ENCODE measurements around the gene C3orf20. TPM values are rescaled to one million over a fixed set of nuclear protein-coding genes. Genes with fewer than 3 reads are reported as not detected.

The C3orf20 gene
- total and polyA plus RNA-seq, 9 of the 15 experiments (the other 6 are each of a cell fraction or from before 2014, with no cell fraction given): 0.04 TPM; not detected in 8

- TF ChIP-seq CHD7 (IDR thresholded peaks at IDR 0.05; ENCODE audit: low read depth, low read length) (no peak), ZNF518B (CRISPR knock-in tag; IDR thresholded peaks at IDR 0.05) (no peak), RBM25 (IDR thresholded peaks at IDR 0.05; ENCODE audit: low read depth, low read length, severe bottlenecking) (no peak), CTCFL (IDR thresholded peaks at IDR 0.05; ENCODE audit: borderline replicate concordance, insufficient read depth, low read depth, low read length, poor library complexity, severe bottlenecking) (peak; percentile 75), ZNF511 (CRISPR knock-in tag; IDR thresholded peaks at IDR 0.05) (no peak), TRIM24 (IDR thresholded peaks at IDR 0.05) (no peak), ZNF384 (IDR thresholded peaks at IDR 0.05; ENCODE audit: low read depth, low read length) (peak; percentile 83), MYC (IDR thresholded peaks at IDR 0.05; ENCODE audit: low read depth, low read length) (peak; percentile 51; the same call in 1 of the 2 replicates), MYC (CRISPR knock-in tag; IDR thresholded peaks at IDR 0.05; ENCODE audit: borderline replicate concordance, low read depth) (no peak)
These were observed 116.5 kb downstream of the C3orf20 start (continued) for GRCh38 chr3:14791343-14791945.
